Panc1 (cell line): ENCODE measurements around the gene MYO16. TPM values are rescaled to one million over a fixed set of nuclear protein-coding genes. Genes with fewer than 3 reads are reported as not detected.

Experiments used
- ATAC-seq: fragments of 200-7000 bp; cut with Tn5 transposase; 2 replicates; pipeline ENCODE4 v1.9.1; 2020; ENCODE audit warnings: mild to moderate bottlenecking, moderate library complexity
- BruUV-seq: library from RNA; stranded (reverse); fragments of 400-500 nt; replicated peaks from 2 replicates; lab custom pipeline; 2021; lab: Mats Ljungman, UMichigan
- CTCF ChIA-PET: fragments of 300-600 bp; sonication (Branson Sonifier 250); formaldehyde crosslinking; loops from one replicate; lab custom pipeline; 2022; ENCODE audit warnings: antibody characterized with exemption; lab: Charles Lee
- POLR2A ChIA-PET: fragments of 300-600 bp; sonication (Branson Sonifier 250); formaldehyde crosslinking; loops from one replicate; lab custom pipeline; 2022; ENCODE audit warnings: antibody characterized with exemption; lab: Charles Lee
- DNase-seq: peaks from one replicate; pipeline ENCODE4 v3.0.0-alpha.2; 2010; ENCODE audit warnings: low read depth, low spot score
- H3K27ac ChIP-seq: 2 replicates; pipeline ENCODE4 v1.5.1; 2011; ENCODE audit warnings: mild to moderate bottlenecking, low read length, inconsistent platforms
- H3K27me3 ChIP-seq: fragments of 200-500 bp; sonication (Bioruptor generic); 2 replicates; pipeline ENCODE4 v1.6.0; 2014; ENCODE audit warnings: low read length, inconsistent platforms; ENCODE audit not compliant: control insufficient read depth, insufficient read depth
- H3K36me3 ChIP-seq: fragments of 200-500 bp; sonication (Bioruptor generic); 2 replicates; pipeline ENCODE4 v1.5.1; 2014; ENCODE audit warnings: inconsistent platforms, mild to moderate bottlenecking, low read length, moderate library complexity; ENCODE audit not compliant: control insufficient read depth, insufficient read depth
- H3K4me1 ChIP-seq: 2 replicates; pipeline ENCODE4 v1.5.1; 2011; ENCODE audit warnings: inconsistent platforms, mild to moderate bottlenecking, low read length, moderate library complexity; ENCODE audit not compliant: control insufficient read depth, insufficient read depth
- H3K4me3 ChIP-seq, 2 experiments: 2 replicates each; pipeline ENCODE4 v1.5.1; 2011 to 2012; ENCODE audit warnings: low read depth in 2 of 2, low read length in 2 of 2, mild to moderate bottlenecking in 2 of 2, inconsistent platforms in 1 of 2, moderate library complexity in 1 of 2
- H3K9me3 ChIP-seq: fragments of 200-500 bp; sonication (Bioruptor generic); 2 replicates; pipeline ENCODE4 v1.5.1; 2014; ENCODE audit warnings: low read depth, mild to moderate bottlenecking, inconsistent platforms, low read length, moderate library complexity; ENCODE audit not compliant: control insufficient read depth, insufficient read depth
- POLR2AphosphoS5 ChIP-seq: IDR thresholded peaks from 2 replicates; pipeline ENCODE4 v1.6.1; 2012; ENCODE audit warnings: mild to moderate bottlenecking, low read depth, low read length, moderate library complexity
- SIN3A ChIP-seq: IDR thresholded peaks from 2 replicates; pipeline ENCODE4 v1.6.1; 2012; ENCODE audit warnings: low read depth, mild to moderate bottlenecking, low read length, moderate library complexity, borderline replicate concordance; ENCODE audit not compliant: insufficient read depth
- TCF7L2 ChIP-seq: IDR thresholded peaks from 2 replicates; pipeline ENCODE4 v1.6.1; 2011; ENCODE audit warnings: mild to moderate bottlenecking, low read depth, low read length, inconsistent platforms
- in situ Hi-C: cut with HindIII; loops from 2 replicates; pipeline ENCODE4 v1.10.0; 2016; ENCODE audit warnings: low sequenced_read_pairs, low pct_unique_long_range_greater_than_20kb
- intact Hi-C: fragments of 100-400 bp; cut with micrococcal nuclease; formaldehyde crosslinking; loops from one replicate; pipeline ENCODE4 v1.10.0; 2022; ENCODE audit not compliant: unreplicated experiment
- total RNA-seq: library from RNA; stranded (reverse); gene quantifications from one replicate; pipeline ENCODE4 v1.2.1, GENCODE V29; 2021; ENCODE audit not compliant: unreplicated experiment
- TF ChIP-seq, protein P1 (sequence below): fragments of 450-650 bp; IDR thresholded peaks from 2 replicates; pipeline ENCODE4 v1.5.1; 2017; ENCODE audit warnings: mild to moderate bottlenecking
- TF ChIP-seq, protein P2 (sequence below), 2 experiments: IDR thresholded peaks; 2 replicates each; pipeline ENCODE4 v1.6.1; 2011 to 2012; ENCODE audit warnings: low read depth in 2 of 2, control low read depth in 1 of 2, low read length in 1 of 2, mild to moderate bottlenecking in 1 of 2, moderate library complexity in 1 of 2; ENCODE audit not compliant: insufficient read depth in 1 of 2

Gene MYO16
- total RNA-seq, 1 experiment from 2014 or later = 0.08 TPM

DNA sequence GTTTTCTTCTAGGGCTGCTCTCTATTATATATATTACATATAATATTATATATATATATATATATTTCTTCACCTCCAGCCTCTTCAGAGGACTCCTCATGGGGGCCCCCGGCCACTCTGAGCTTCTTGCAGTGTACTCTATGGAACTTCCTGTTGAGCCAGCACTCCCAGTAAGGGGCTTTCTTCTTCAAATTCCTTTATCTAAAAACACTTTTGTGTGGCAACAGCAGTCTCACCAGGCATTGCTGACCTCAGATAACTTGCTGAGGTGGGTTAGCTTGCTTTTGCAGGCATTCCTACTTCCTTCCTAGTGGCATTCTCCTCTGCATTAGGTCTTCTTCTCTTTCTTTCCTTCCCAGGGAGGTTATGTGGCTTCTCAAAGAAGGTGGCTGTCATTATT is 381.5 kb downstream of the MYO16 start:
- ATAC-seq (no peak), DNase-seq (no peak)
- no peaks in the 10 kb centered on the region for H3K9me3 ChIP-seq
- no peaks in the 10 kb centered on the region for H3K27me3 ChIP-seq
- intact Hi-C loops = no loop called here
- H3K36me3 ChIP-seq = no peaks in the 10 kb centered on the region
- TF ChIP-seq, protein P1, sequence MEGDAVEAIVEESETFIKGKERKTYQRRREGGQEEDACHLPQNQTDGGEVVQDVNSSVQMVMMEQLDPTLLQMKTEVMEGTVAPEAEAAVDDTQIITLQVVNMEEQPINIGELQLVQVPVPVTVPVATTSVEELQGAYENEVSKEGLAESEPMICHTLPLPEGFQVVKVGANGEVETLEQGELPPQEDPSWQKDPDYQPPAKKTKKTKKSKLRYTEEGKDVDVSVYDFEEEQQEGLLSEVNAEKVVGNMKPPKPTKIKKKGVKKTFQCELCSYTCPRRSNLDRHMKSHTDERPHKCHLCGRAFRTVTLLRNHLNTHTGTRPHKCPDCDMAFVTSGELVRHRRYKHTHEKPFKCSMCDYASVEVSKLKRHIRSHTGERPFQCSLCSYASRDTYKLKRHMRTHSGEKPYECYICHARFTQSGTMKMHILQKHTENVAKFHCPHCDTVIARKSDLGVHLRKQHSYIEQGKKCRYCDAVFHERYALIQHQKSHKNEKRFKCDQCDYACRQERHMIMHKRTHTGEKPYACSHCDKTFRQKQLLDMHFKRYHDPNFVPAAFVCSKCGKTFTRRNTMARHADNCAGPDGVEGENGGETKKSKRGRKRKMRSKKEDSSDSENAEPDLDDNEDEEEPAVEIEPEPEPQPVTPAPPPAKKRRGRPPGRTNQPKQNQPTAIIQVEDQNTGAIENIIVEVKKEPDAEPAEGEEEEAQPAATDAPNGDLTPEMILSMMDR = no peak
- TF ChIP-seq TCF7L2 (no peak), SIN3A (no peak), POLR2AphosphoS5 (no peak)
- TF ChIP-seq, protein P2, sequence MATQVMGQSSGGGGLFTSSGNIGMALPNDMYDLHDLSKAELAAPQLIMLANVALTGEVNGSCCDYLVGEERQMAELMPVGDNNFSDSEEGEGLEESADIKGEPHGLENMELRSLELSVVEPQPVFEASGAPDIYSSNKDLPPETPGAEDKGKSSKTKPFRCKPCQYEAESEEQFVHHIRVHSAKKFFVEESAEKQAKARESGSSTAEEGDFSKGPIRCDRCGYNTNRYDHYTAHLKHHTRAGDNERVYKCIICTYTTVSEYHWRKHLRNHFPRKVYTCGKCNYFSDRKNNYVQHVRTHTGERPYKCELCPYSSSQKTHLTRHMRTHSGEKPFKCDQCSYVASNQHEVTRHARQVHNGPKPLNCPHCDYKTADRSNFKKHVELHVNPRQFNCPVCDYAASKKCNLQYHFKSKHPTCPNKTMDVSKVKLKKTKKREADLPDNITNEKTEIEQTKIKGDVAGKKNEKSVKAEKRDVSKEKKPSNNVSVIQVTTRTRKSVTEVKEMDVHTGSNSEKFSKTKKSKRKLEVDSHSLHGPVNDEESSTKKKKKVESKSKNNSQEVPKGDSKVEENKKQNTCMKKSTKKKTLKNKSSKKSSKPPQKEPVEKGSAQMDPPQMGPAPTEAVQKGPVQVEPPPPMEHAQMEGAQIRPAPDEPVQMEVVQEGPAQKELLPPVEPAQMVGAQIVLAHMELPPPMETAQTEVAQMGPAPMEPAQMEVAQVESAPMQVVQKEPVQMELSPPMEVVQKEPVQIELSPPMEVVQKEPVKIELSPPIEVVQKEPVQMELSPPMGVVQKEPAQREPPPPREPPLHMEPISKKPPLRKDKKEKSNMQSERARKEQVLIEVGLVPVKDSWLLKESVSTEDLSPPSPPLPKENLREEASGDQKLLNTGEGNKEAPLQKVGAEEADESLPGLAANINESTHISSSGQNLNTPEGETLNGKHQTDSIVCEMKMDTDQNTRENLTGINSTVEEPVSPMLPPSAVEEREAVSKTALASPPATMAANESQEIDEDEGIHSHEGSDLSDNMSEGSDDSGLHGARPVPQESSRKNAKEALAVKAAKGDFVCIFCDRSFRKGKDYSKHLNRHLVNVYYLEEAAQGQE (IDR thresholded peaks at IDR 0.05; ENCODE audit: insufficient read depth in 1 of 2, low read depth in 2 of 2, low read length in 1 of 2) = no peak
- in situ Hi-C loops = no loop called here
- POLR2A ChIA-PET = no interaction called here
- H3K27ac ChIP-seq = no peak overlapping the region
- H3K4me1 ChIP-seq = no peaks in the 10 kb centered on the region
- H3K4me3 ChIP-seq = no peak overlapping the region
- CTCF ChIA-PET = interaction anchor here (0.7 kb wide), 1 partner anchor 54 kb away, joined by 3 read pairs; no protein-coding TSS in a partner anchor
- no TSS peak for BruUV-seq

DNA sequence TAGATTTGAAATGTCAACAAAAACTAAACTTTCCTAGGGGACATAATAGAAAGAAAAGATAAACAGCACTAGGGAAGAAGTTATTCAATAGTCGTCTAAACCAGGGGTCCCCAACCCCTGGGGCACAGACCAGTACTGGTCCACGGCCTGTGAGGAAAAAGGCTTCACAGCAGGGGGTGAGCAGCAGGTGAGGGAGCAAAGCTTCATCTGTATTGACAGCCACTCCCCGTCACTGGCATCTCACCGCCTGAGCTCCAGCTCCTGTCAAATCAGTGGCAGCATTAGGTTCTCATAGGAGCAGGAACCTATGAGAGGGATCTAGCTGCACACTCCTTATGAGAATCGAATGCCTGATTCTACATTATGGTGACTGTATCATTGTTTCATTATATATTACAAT is 382.7 kb downstream of the MYO16 start:
- no peaks in the 10 kb centered on the region for H3K27me3 ChIP-seq
- intact Hi-C loops = no loop called here
- H3K4me3 ChIP-seq = no peak overlapping the region
- no peaks in the 10 kb centered on the region for H3K4me1 ChIP-seq
- TF ChIP-seq POLR2AphosphoS5 (no peak), TCF7L2 (no peak)
- TF ChIP-seq, protein P1 = no peak
- POLR2A ChIA-PET = no interaction called here
- H3K36me3 ChIP-seq = no peaks in the 10 kb centered on the region
- BruUV-seq = no TSS peak
- no peaks in the 10 kb centered on the region for H3K9me3 ChIP-seq
- H3K27ac ChIP-seq = no peak overlapping the region
- in situ Hi-C loops = no loop called here
- DNase-seq (no peak), ATAC-seq (no peak)
- CTCF ChIA-PET = no interaction called here
